ENCODE data around the gene RUNX1. TPM values are rescaled to one million over a fixed set of nuclear protein-coding genes. Genes with fewer than 3 reads are reported as not detected.

RUNX1 gene
- total and polyA plus RNA-seq, 2 donors (not counting 1 experiment from before 2014, with no cell fraction given) = 26.3 to 73.0 TPM

DNA sequence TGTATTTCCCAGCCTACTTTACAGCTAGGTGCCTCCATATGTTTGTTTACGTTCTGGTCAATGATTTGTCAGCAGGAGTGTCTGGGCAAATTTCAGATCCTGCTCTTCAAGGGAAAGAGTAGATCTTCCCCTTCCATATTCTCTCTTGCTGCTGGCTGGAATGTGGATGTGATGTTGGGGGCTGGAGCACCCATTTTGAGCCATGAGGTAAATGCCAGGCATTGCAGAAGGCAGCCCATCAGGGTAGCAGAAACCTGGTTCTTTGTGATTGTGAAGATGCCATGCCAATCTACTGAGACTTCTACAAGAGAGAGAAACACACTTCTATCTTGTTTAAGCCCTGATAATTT is 25.1 kb downstream of the RUNX1 start:
- Histone ChIP-seq H3K79me2 (ENCODE audit: control insufficient read depth, insufficient read depth, low read length) (peaks cover 73% of the 10 kb centered on the region), H3K4me1 (ENCODE audit: control insufficient read depth in 2 of 2, insufficient read depth in 2 of 2, low read length in 2 of 2) (peaks cover 51% of the 10 kb centered on the region in 2 donors), H2AFZ (ENCODE audit: insufficient read depth, low read depth, low read length, poor library complexity, severe bottlenecking) (no peak overlapping the region), H3K4me3 (ENCODE audit: control extremely low read depth in 1 of 5, extremely low read depth in 1 of 5, insufficient read depth in 1 of 5, low read depth in 2 of 5, low read length in 4 of 5) (no peak overlapping the region), H3K9me3 (ENCODE audit: control extremely low read depth in 1 of 3, control insufficient read depth in 2 of 3, insufficient read depth in 1 of 3, low read length in 2 of 3) (no peaks in the 10 kb centered on the region), H3K4me2 (replicated peaks; ENCODE audit: low read depth, low read length, poor library complexity, severe bottlenecking) (no peak overlapping the region), H3K36me3 (replicated peaks in 1 of 2; ENCODE audit: control extremely low read depth in 1 of 2, control insufficient read depth in 1 of 2, extremely low read depth in 1 of 2, insufficient read depth in 2 of 2, low read length in 1 of 2) (peaks cover 0 to 22% of the 10 kb centered on the region in 2 experiments), H4K20me1 (ENCODE audit: control insufficient read depth, insufficient read depth, low read length, poor library complexity, severe bottlenecking) (peaks cover 70% of the 10 kb centered on the region), H3K9ac (ENCODE audit: low read length) (no peak overlapping the region), H3K27ac (ENCODE audit: low read length in 2 of 2) (no peak overlapping the region), H3K27me3 (replicated peaks in 1 of 4; ENCODE audit: control extremely low read depth in 1 of 4, control insufficient read depth in 3 of 4, insufficient read depth in 4 of 4, low read length in 3 of 4) (no peaks in the 10 kb centered on the region)
- Mint-ChIP-seq H3K4me1 (peaks cover 65% of the 10 kb centered on the region), H3K27me3 (no peaks in the 10 kb centered on the region), H3K9me3 (ENCODE audit: insufficient read depth) (no peaks in the 10 kb centered on the region), H3K4me3 (no peak overlapping the region), H3K27ac (no peak overlapping the region)
- ATAC-seq (ENCODE audit: low read depth) (no peak), DNase-seq (no peak)
- ChIA-PET POLR2A (no interaction called here), CTCF (no interaction called here)
- intact Hi-C loops (cut with micrococcal nuclease) = no loop called here
- WGBS (ENCODE audit: insufficient coverage) = no CpG with 5 or more reads among the region's 1 CpG
- TF ChIP-seq EZH2 (IDR thresholded peaks at IDR 0.05; ENCODE audit: borderline replicate concordance, insufficient read depth, low read depth, low read length, poor library complexity, severe bottlenecking) = no peak
- no peak for TF ChIP-seq CTCF (IDR thresholded peaks at IDR 0.05)

GRCh38 chr21:35023396-35024070 is 25.6 kb downstream of the RUNX1 start:
- peaks cover 73% of the 10 kb centered on the region for H3K79me2 ChIP-seq (ENCODE audit: control insufficient read depth, insufficient read depth, low read length)
- TF ChIP-seq EZH2 (IDR thresholded peaks at IDR 0.05; ENCODE audit: borderline replicate concordance, insufficient read depth, low read depth, low read length, poor library complexity, severe bottlenecking) (no peak), CTCF (IDR thresholded peaks at IDR 0.05) (no peak)
- no peaks in the 10 kb centered on the region for H3K9me3 Mint-ChIP-seq (ENCODE audit: insufficient read depth)
- no peak overlapping the region for H3K4me3 Mint-ChIP-seq
- H3K27ac Mint-ChIP-seq = peak overlapping the region; percentile 20
- H3K36me3 ChIP-seq (replicated peaks in 1 of 2; ENCODE audit: control extremely low read depth in 1 of 2, control insufficient read depth in 1 of 2, extremely low read depth in 1 of 2, insufficient read depth in 2 of 2, low read length in 1 of 2) = peaks cover 0 to 23% of the 10 kb centered on the region in 2 experiments
- WGBS (ENCODE audit: insufficient coverage) = 96% methylated on average over 2 of the region's 3 CpGs
- H3K4me1 ChIP-seq (ENCODE audit: control insufficient read depth in 2 of 2, insufficient read depth in 2 of 2, low read length in 2 of 2) = peaks cover 46% of the 10 kb centered on the region in 2 donors
- no peaks in the 10 kb centered on the region for H3K27me3 Mint-ChIP-seq
- H3K27me3 ChIP-seq (replicated peaks in 1 of 4; ENCODE audit: control extremely low read depth in 1 of 4, control insufficient read depth in 3 of 4, insufficient read depth in 4 of 4, low read length in 3 of 4) = no peaks in the 10 kb centered on the region
- ATAC-seq (ENCODE audit: low read depth) (no peak), DNase-seq (no peak)
- H3K27ac ChIP-seq (ENCODE audit: low read length in 2 of 2) = no peak overlapping the region
- intact Hi-C loops (cut with micrococcal nuclease) = no loop called here
- no peaks in the 10 kb centered on the region for H3K9me3 ChIP-seq (ENCODE audit: control extremely low read depth in 1 of 3, control insufficient read depth in 2 of 3, insufficient read depth in 1 of 3, low read length in 2 of 3)
- ChIA-PET CTCF (interaction anchor here (1.2 kb wide), 1 partner anchor 134 kb away, joined by 3 read pairs; no protein-coding TSS in a partner anchor), POLR2A (no interaction called here)
- no peak overlapping the region for H3K9ac ChIP-seq (ENCODE audit: low read length)
- peaks cover 72% of the 10 kb centered on the region for H4K20me1 ChIP-seq (ENCODE audit: control insufficient read depth, insufficient read depth, low read length, poor library complexity, severe bottlenecking)
- H3K4me3 ChIP-seq (ENCODE audit: control extremely low read depth in 1 of 5, extremely low read depth in 1 of 5, insufficient read depth in 1 of 5, low read depth in 2 of 5, low read length in 4 of 5) = no peak overlapping the region
- no peak overlapping the region for H3K4me2 ChIP-seq (replicated peaks; ENCODE audit: low read depth, low read length, poor library complexity, severe bottlenecking)
- H3K4me1 Mint-ChIP-seq = peaks cover 62% of the 10 kb centered on the region
- no peak overlapping the region for H2AFZ ChIP-seq (ENCODE audit: insufficient read depth, low read depth, low read length, poor library complexity, severe bottlenecking)

Data from B cell (primary cell).